ENCODE measurements around the gene PRKG1.

Gene PRKG1

DNA sequence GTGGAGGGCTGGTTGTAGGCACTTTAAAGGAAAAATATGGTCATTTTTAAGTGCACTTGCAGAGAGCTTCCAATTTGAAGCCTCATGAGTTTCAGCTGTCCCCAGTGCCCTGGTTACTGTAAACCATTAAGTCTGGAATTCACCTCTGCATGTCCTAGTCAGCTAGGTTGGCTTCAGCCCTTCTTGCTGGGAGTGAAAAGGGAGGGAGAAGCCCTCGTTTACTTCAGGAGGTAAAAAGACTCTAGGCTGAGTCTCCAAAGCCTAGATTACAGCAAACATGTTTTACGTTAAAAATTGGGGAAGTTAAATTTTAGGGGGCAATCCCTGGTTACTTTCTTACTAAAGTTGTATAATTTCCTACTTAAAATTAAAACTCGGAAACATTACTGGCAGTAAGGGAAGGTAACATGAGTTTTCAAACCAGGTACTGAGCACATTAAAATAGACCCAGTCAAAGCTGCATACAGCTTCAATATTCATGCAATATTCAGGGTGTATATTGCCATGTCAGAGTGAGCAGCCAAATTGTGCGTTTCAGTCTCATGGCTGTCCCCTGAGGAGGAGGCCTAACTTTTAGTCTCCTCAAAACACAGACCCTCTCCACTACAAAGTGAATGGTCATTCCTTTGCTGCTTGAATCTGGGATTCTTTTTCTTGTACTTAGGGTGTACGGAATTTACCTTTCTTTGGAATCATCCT lies 156.7 kb downstream of the PRKG1 start:
- Histone ChIP-seq H3K4me3 (ENCODE audit: low read length, poor library complexity, severe bottlenecking) (no peak overlapping the region), H3K9me3 (ENCODE audit: insufficient read depth, low read depth, low read length) (no peaks in the 10 kb centered on the region)

DNA sequence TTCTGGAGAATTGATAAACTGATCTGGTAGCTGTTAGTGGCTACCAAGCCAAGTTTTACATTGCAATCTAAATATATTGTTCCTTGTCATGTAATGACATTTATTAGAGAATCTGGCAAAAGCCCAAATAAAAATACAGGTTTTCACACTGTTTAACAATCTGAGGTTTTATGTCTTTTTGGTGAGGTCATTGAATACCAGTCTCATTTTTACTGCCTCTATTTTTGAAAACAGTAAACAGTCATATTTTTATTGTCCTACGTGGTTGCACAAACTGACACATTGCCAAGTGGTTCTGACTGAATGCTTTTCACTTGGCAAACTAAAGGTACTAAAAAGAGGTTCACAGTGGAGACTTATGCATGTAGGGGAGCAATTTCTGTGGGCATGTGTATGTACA lies 157.5 kb downstream of the PRKG1 start:
- Histone ChIP-seq H3F3A (ENCODE audit: low read depth) (no peaks in the 10 kb centered on the region), H4K20me1 (ENCODE audit: insufficient read depth, low read length, poor library complexity, severe bottlenecking) (no peaks in the 10 kb centered on the region), H3K27me3 (ENCODE audit: insufficient read depth, low read length, poor library complexity, severe bottlenecking) (no peaks in the 10 kb centered on the region), H3K36me3 (ENCODE audit: insufficient read depth, low read length) (no peaks in the 10 kb centered on the region), H3K9me3 (ENCODE audit: insufficient read depth, low read depth, low read length) (no peaks in the 10 kb centered on the region), H3K4me2 (ENCODE audit: low read depth, low read length, poor library complexity, severe bottlenecking) (no peak overlapping the region), H3K4me1 (ENCODE audit: insufficient read depth, low read length, poor library complexity, severe bottlenecking) (no peaks in the 10 kb centered on the region), H3K79me2 (ENCODE audit: insufficient read depth, low read length) (no peaks in the 10 kb centered on the region), H3K9me2 (replicated peaks; ENCODE audit: low read depth, low read length) (no peaks in the 10 kb centered on the region), H3K9ac (ENCODE audit: low read depth, low read length, poor library complexity, severe bottlenecking) (no peak overlapping the region), H2AFZ (ENCODE audit: low read length) (no peak overlapping the region), H3K4me3 (ENCODE audit: low read length, poor library complexity, severe bottlenecking) (no peak overlapping the region)
- TF ChIP-seq, protein P1, sequence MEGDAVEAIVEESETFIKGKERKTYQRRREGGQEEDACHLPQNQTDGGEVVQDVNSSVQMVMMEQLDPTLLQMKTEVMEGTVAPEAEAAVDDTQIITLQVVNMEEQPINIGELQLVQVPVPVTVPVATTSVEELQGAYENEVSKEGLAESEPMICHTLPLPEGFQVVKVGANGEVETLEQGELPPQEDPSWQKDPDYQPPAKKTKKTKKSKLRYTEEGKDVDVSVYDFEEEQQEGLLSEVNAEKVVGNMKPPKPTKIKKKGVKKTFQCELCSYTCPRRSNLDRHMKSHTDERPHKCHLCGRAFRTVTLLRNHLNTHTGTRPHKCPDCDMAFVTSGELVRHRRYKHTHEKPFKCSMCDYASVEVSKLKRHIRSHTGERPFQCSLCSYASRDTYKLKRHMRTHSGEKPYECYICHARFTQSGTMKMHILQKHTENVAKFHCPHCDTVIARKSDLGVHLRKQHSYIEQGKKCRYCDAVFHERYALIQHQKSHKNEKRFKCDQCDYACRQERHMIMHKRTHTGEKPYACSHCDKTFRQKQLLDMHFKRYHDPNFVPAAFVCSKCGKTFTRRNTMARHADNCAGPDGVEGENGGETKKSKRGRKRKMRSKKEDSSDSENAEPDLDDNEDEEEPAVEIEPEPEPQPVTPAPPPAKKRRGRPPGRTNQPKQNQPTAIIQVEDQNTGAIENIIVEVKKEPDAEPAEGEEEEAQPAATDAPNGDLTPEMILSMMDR (conservative IDR thresholded peaks at IDR 0.05; ENCODE audit: low read length) = no peak
- TF ChIP-seq EZH2phosphoT487 (IDR thresholded peaks at IDR 0.05; ENCODE audit: borderline replicate concordance) = no peak

More for the DNA sequence above, 156.7 kb downstream of the PRKG1 start:
- H3K4me1 ChIP-seq (ENCODE audit: insufficient read depth, low read length, poor library complexity, severe bottlenecking) = no peaks in the 10 kb centered on the region
- no peak overlapping the region for H3K9ac ChIP-seq (ENCODE audit: low read depth, low read length, poor library complexity, severe bottlenecking)
- H3K79me2 ChIP-seq (ENCODE audit: insufficient read depth, low read length) = no peaks in the 10 kb centered on the region
- no peak overlapping the region for H2AFZ ChIP-seq (ENCODE audit: low read length)
- no peaks in the 10 kb centered on the region for H4K20me1 ChIP-seq (ENCODE audit: insufficient read depth, low read length, poor library complexity, severe bottlenecking)
- H3F3A ChIP-seq (ENCODE audit: low read depth) = no peaks in the 10 kb centered on the region
- H3K27me3 ChIP-seq (ENCODE audit: insufficient read depth, low read length, poor library complexity, severe bottlenecking) = no peaks in the 10 kb centered on the region
- H3K4me2 ChIP-seq (ENCODE audit: low read depth, low read length, poor library complexity, severe bottlenecking) = no peak overlapping the region
- TF ChIP-seq, protein P1 (conservative IDR thresholded peaks at IDR 0.05; ENCODE audit: low read length) = no peak
- TF ChIP-seq EZH2phosphoT487 (IDR thresholded peaks at IDR 0.05; ENCODE audit: borderline replicate concordance) = no peak
- H3K36me3 ChIP-seq (ENCODE audit: insufficient read depth, low read length) = no peaks in the 10 kb centered on the region
- no peaks in the 10 kb centered on the region for H3K9me2 ChIP-seq (replicated peaks; ENCODE audit: low read depth, low read length)

DNA sequence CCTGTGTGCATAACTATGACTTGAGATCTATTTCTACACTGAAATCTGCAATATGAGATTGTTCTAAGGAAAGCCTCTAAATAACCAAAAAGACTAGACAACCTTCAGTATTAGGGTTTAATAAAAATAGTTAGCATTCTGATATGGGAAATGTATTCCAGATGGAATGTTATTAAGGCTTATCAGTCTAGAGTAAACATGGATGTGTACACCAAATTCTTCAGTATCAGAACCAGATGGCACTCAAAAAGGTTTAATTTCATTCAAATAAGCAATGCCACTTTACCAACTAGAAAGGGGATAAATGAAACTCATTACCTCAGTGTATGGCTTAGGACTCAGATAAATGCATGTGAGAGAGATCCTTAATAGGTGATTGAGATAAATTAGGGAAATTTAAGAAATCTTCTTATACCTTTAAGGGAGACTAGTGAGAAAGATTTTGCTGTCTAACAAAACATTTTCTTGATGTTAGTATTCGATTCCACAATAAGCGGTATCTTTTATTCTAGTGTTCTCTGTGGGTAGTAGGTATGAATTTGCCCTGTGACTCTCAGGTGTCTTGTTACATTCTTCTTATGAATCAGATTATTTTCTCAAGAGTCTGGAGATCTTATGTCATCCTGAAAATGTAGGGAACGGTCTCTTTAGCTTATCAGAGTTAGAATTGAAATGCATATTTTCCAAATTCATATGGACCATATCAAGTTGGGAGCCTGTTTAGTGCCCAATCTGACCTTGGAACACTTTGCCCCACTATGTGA lies 159.2 kb downstream of the PRKG1 start:
- Histone ChIP-seq H3F3A (ENCODE audit: low read depth) (no peaks in the 10 kb centered on the region), H2AFZ (ENCODE audit: low read length) (no peak overlapping the region), H3K4me3 (ENCODE audit: low read length, poor library complexity, severe bottlenecking) (no peak overlapping the region), H3K4me1 (ENCODE audit: insufficient read depth, low read length, poor library complexity, severe bottlenecking) (no peaks in the 10 kb centered on the region), H3K9me3 (ENCODE audit: insufficient read depth, low read depth, low read length) (no peaks in the 10 kb centered on the region), H4K20me1 (ENCODE audit: insufficient read depth, low read length, poor library complexity, severe bottlenecking) (no peaks in the 10 kb centered on the region), H3K4me2 (ENCODE audit: low read depth, low read length, poor library complexity, severe bottlenecking) (no peak overlapping the region), H3K27me3 (ENCODE audit: insufficient read depth, low read length, poor library complexity, severe bottlenecking) (no peaks in the 10 kb centered on the region), H3K9me2 (replicated peaks; ENCODE audit: low read depth, low read length) (no peaks in the 10 kb centered on the region), H3K79me2 (ENCODE audit: insufficient read depth, low read length) (no peaks in the 10 kb centered on the region), H3K9ac (ENCODE audit: low read depth, low read length, poor library complexity, severe bottlenecking) (no peak overlapping the region), H3K36me3 (ENCODE audit: insufficient read depth, low read length) (no peaks in the 10 kb centered on the region)
- no peak for TF ChIP-seq EZH2phosphoT487 (IDR thresholded peaks at IDR 0.05; ENCODE audit: borderline replicate concordance)
- TF ChIP-seq, protein P1 (conservative IDR thresholded peaks at IDR 0.05; ENCODE audit: low read length) = no peak

Measured in Loucy (cell line).